GM18861 (cell line): ENCODE data around the gene COL25A1.
"Not testable (repeated sequence)": the region's sequence is repeated elsewhere in the genome, so short reads cannot be mapped to it uniquely, and the experiment has no call there.

Source experiments
- ATAC-seq: cut with Tn5 transposase; IDR thresholded peaks from one replicate; pipeline ENCODE4 v1.9.1; 2021; ENCODE audit not compliant: unreplicated experiment

The COL25A1 gene

DNA sequence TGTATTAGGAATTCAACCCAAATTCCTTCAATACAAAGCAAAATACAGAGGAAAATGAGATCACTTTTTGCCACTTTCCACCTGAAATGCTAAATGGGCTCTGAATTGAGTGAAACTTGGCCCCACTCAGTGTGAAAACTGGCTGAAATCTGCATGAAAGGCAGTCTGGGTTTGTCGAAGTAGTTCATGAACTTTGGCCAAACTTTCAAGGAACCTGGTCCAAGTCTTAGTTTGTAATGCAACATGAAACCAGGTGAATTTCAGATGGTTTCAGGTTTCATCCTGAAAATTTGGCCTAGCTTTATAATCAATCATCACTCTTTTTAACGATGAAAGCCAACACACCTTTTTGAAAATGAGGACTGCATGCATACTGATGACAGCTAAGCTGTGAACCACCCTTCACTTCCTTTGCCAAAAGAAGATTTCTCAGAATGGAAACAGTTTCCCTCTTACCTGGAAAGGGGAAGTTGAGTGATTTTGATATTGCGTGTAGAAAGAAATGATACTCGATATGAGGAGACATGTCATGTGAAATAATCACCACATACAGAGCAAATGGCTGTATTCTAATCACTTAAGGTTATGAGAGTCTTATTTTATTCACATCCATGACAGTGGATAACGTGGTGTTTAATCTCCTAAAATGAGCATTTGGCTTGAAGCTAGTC is 329.7 kb downstream of the COL25A1 start:
- ATAC-seq, result peak; percentile 43

GRCh38 chr4:108971473-108971872 is 331.0 kb downstream of the COL25A1 start:
- no peak for ATAC-seq

- ATAC-seq, result no peak
Observed at GRCh38 chr4:108965472-108966076, 336.9 kb downstream of the COL25A1 start.

- ATAC-seq, result no peak
Observed at GRCh38 chr4:108965016-108965415, 337.4 kb downstream of the COL25A1 start.

DNA sequence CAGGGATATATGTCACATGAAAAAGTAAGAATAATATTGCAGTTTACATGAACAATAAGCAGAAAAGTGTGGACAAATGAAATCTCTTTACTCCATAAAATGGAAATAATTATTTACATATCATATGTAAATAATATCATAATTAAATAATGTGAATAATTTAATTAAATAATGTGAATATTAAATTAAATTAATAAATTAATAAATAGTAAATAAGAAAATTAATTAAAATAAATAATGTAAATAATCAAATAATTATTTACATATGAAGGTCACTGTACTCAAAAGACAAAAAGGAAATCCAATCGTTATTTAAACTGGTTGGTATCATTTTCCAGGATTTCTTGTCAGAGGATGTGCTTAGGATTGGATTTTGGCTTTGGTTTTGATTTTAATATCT is 338.5 kb downstream of the COL25A1 start:
- no peak for ATAC-seq

DNA sequence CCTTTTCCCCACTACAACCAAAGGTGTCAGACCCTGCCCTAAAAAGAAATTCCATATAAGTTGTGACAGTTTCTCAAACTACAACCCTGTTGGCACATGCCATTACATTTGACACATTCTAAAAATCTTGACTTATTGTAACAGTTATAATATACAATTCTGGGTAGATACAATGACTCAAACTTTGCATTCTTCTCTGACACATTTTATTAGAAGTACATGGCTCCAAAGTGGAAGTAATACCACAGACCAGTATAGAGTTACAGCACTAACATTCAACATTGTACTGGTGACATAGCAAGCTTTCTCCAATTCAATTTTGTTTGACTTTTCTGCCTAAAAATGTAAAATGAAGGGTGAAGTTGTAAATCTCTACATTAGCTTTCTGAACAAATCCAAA is 343.0 kb downstream of the COL25A1 start:
- no peak for ATAC-seq

DNA sequence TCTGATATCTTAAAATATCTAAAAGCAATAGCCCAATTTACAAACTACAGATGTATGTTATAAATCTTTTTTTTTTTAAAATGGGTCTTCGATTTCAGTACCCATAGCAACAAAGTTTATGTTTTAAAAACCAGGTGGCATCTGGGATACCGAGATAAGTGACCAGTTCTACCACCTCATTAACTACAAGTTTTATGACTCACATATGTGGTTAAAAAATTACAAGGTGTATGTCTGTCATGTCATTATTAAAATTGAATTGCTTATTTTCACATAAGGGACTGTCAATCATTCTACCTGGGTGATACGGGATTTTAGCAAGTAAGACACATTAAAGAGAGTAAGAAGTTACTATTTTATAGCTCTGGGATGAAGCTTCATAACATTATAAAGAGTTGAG is 347.6 kb downstream of the COL25A1 start:
- ATAC-seq, result no peak

DNA sequence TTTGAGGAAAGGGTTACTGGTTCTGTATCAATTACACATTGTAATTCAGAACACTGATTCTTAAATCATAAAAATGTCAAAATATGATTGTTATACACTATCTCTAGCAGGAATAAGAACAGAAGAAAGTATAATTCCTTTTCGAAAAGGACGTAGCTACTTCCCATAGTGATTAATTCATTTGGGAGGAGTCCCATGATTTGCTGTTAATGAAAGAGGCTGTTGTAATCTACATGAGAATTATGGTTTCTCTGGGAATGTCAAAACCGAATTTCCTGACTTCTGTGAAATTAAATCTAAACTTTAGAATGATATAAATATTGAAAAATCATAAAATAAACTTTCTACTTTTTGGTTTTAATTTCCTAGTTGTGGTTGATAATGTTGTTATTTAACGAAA is 348.5 kb downstream of the COL25A1 start:
- ATAC-seq, result no peak

- no peak for ATAC-seq
Observed at GRCh38 chr4:108950158-108950915, 352.1 kb downstream of the COL25A1 start.

DNA sequence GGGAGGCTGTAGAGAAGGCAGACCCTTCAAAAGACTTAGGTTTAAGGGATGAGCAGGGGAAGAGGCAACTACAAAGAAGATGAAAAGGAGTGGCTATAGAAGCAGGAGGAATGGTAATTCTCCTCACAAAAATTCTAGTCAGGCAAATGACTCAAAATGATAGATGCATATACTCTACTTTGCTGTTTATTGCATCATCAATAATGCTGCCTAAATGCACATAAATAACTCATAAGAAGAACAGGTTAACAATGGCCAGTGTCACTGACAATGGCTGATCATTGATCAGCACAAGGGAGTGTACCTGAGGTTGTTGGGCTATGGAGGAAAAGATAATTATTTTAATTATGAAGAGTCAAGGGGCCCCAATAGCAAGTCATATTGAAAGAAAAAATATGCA is 354.9 kb downstream of the COL25A1 start:
- no peak for ATAC-seq

DNA sequence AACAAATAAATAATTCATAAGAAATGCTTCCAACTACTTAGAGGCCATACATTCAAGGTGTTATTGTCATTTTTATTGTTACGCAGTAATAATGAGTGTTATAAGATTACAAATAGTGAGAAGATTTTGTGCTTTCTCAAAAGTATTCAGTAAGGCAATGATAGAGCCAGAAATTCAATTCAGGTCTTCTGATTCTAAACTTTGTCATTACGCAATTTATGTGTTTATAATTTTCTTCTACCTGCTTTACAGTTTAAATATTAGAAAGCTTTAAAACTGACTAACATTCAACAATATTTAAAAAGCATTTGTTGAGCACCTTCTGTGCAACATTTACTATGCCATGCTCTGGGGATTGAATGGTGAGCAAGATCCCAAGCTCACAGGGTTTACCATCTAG is 356.2 kb downstream of the COL25A1 start:
- ATAC-seq, result no peak

DNA sequence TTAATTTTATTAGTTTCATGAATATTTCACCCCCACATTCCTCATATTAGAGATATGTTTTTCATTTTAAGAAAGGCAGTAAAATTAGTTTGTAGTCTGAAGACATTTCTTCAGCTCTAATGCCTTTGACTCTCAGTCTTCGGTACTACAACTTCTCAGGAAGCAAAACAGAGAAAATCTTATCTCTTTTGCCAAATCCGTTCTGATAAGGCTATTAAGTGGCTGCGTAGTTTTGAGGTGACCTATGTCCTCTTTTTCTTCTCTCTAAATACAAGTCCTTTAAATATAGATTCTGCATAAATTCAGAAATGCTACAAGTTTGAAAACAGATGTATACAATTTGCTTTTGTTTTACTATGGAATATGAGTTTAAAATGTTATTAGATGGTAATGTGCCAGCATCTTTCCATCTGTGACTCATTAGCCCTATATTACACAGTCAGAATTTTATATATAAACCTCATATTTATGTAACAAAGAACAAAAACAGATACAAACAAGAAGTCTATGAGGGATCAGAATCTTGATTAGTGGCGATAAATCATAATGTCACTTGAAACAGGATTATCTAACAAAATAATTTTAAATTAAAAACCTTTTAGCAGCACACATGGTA is 358.4 kb downstream of the COL25A1 start:
- ATAC-seq, result no peak

DNA sequence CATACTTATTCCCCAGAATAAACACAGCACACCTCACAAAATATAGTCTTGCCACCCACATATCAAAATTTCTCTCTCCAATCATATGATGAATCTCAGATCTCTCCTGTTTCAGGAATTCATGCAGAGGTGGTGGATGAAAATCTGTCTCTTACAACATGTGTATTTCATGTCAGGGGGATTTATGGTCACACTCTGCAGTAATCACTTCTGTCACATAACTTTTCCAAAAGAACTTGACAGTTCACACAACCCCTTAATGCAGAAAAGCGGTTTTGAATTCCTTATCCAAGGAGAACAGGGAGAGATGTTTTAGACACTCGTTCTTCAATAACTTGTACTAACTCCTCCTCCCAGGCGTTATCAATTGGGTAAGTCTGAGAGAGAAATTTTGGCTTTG is 359.1 kb downstream of the COL25A1 start:
- ATAC-seq, result no peak

- no peak for ATAC-seq
Observed at GRCh38 chr4:108941904-108942430, 360.5 kb downstream of the COL25A1 start.

DNA sequence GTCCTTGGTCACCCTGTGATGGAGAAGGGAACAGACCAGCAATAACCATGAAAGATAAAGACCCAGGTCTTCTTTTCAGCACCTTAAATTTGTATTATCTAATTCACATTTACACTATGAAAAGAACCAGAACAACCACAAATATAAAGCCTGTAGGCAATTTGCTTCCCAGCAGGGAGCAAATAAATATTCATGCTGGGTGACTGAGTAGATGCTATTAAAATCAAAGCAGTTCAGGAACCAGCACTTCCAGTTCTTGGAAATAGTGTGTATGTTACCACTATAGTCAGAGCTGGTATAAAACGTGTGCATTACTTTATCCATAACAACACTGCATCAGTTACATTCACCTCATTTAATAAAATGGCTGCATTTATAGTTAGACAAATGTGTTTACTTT is 361.8 kb downstream of the COL25A1 start:
- ATAC-seq, result no peak

DNA sequence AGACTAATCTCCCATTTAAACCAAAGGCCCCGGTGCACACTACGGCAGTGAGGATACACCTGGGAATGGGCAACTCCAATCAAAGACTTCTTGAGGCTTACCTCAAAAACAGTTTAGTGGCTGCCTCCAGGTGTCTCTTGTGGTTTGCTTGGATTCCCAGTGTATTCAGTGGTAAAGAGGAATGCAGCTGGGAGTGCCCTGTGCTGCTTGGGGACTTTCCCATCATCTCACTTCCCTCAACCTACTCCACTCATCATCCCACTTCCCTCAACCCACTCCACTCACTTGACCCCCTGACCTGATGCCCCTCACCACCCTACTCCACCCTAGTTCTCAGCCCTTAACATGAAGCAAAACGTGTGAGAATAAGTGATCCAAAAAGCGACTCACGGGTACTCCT is 362.3 kb downstream of the COL25A1 start:
- ATAC-seq, result no peak

- ATAC-seq, result no peak
Observed at GRCh38 chr4:108937066-108937465, 365.4 kb downstream of the COL25A1 start.

GRCh38 chr4:108933925-108934324 is 368.5 kb downstream of the COL25A1 start:
- not testable (repeated sequence) for ATAC-seq

DNA sequence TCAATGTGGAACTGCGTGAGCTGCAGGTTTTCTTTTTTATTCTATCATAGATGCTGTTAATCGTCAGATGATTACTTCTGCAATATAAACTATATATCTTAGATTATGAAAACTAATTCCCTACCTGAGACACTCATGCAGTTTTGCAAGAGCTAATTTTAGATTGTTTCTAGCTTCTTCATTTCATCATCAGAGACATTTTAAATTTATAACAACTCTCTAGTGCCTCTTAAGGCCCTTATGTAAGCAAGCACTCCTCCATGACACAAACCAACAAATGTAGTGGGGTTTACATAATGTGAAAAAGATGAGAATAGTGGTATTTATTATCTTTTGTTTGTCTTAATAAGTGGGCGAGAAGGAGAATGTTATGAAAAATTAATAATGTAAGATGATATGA is 369.4 kb downstream of the COL25A1 start:
- ATAC-seq, result no peak

DNA sequence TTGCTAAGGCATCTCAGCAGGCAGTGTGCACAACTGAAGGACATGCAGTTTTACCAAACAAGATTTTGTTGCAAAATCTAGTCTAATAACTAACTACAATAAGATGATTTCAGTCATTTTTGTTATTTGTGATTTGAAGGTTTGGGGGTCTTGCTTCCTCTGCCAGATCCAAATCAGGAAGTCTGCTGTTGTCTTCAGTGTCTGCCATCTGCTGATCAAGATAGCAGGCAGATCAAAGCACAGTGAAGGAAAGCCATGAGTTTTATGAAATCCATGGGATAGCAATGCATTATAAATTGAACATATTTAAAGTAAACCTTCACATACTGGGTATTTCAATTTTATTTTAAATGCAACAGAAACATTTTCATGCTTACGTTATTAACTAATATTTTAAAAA is 370.5 kb downstream of the COL25A1 start:
- ATAC-seq, result no peak

DNA sequence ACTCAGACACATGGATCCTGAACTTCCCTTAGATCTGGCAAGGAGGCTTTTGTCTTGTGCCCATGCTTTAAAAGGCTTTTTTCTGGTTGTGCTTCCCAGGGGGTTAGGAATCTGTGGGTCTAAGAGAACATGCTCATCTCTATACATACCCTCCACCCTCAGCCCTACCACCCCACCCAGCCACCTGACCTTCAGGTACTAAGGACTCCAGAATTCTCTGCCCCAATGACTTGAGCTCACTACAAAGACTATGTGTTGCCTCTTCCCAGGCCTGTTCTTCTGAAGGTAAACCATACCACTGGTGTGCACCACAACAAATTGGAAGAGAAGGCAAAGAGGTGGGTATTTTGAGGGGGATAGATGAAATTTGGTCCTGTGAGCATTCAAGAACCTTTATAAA is 372.3 kb downstream of the COL25A1 start:
- no peak for ATAC-seq

DNA sequence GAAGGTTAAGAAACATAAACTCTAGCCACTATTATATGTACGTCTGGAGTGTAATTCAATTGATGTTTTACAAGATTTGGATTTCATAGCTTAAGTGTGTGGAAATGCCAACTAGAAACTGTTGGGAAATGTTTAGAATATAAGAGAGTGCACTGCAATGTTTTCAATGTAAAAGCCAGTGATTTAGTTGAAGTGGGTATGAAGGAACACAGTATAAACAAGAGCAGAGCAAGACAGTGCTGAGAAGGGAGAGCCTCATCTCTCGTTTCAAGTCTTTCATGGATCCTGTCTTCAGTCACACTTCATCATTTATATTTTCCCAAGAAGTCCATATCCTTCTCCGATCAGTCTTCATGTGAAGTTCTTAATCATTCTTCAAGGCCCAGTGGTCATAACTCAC is 375.7 kb downstream of the COL25A1 start:
- no peak for ATAC-seq
